ENCODE measurements around the gene IL1R1. TPM values are rescaled to one million over a fixed set of nuclear protein-coding genes. Genes with fewer than 3 reads are reported as not detected.

Gene IL1R1
- total and polyA plus RNA-seq, 2 of the 4 experiments (the other 2 are of a cell fraction): 6.5 to 13.8 TPM

GRCh38 chr2:102186791-102187495 is 44.4 kb downstream of the IL1R1 start, which contains the start of gene IL1RL2:
TSS of gene IL1RL2 (plus strand) at chr2:102187023. CDS start at chr2:102187868, 845 bp downstream.
- Histone ChIP-seq H3K36me3 (ENCODE audit: control insufficient read depth, insufficient read depth, low read length) (no peaks in the 10 kb centered on the region), H3K4ac (ENCODE audit: low read depth, low read length) (peak within 1 kb of the TSS; percentile 85), H3K9me1 (ENCODE audit: insufficient read depth, low read length) (no peaks in the 10 kb centered on the region), H2BK120ac (ENCODE audit: low read depth, low read length) (peak within 1 kb of the TSS; percentile 89), H3K27me3 (ENCODE audit: control insufficient read depth, insufficient read depth, low read length) (no peaks in the 10 kb centered on the region), H3K14ac (replicated peaks; ENCODE audit: low read depth, low read length) (peak within 1 kb of the TSS; percentile 68; the same call in 1 of the 2 replicates), H4K91ac (ENCODE audit: insufficient read depth, low read depth, low read length) (peak within 1 kb of the TSS; percentile 77), H2AK5ac (ENCODE audit: low read depth, low read length) (0 out of 2 replicates have a peak within 1 kb of the TSS, but pooled peaks have one; percentile 75), H3K23ac (ENCODE audit: low read depth, low read length) (no peak within 1 kb of the TSS), H4K5ac (ENCODE audit: low read depth, low read length) (no peak within 1 kb of the TSS), H3K4me3 (ENCODE audit: insufficient read depth, low read depth, low read length) (peak within 1 kb of the TSS; percentile 17; the same call in 1 of the 2 replicates), H3K4me1 (ENCODE audit: control insufficient read depth, insufficient read depth, low read length) (no peaks in the 10 kb centered on the region), H2BK20ac (ENCODE audit: low read depth, low read length) (0 out of 2 replicates have a peak within 1 kb of the TSS, but pooled peaks have one; percentile 70), H4K8ac (ENCODE audit: low read depth in 2 of 2, low read length in 2 of 2) (peak within 1 kb of the TSS; percentile 84 to 98; a peak in 3 of 4 replicates), H4K20me1 (ENCODE audit: insufficient read depth, low read length) (no peaks in the 10 kb centered on the region), H2AFZ (replicated peaks; ENCODE audit: low read length, poor library complexity) (peak within 1 kb of the TSS; percentile 96), H2BK5ac (ENCODE audit: low read depth, low read length, poor library complexity, severe bottlenecking) (no peak within 1 kb of the TSS), H2AK9ac (replicated peaks; ENCODE audit: low read depth, low read length, poor library complexity) (peak within 1 kb of the TSS; percentile 86), H3K9me3 (ENCODE audit: control insufficient read depth, insufficient read depth, low read length) (no peaks in the 10 kb centered on the region), H3K27ac (ENCODE audit: insufficient read depth, low read length) (no peak within 1 kb of the TSS), H2BK15ac (ENCODE audit: low read depth, low read length) (peak within 1 kb of the TSS; percentile 78; the same call in 2 of the 3 replicates), H3K79me1 (ENCODE audit: low read depth in 1 of 2, low read length in 2 of 2) (no peaks in the 10 kb centered on the region), H3K9ac (ENCODE audit: low read depth, low read length) (no peak within 1 kb of the TSS), H3K18ac (ENCODE audit: low read depth, low read length) (no peak within 1 kb of the TSS; the same call in 1 of the 2 replicates), H3K56ac (ENCODE audit: extremely low read depth, insufficient read depth, low read length) (peak within 1 kb of the TSS; percentile 43), H3K4me2 (ENCODE audit: low read depth, low read length) (peak within 1 kb of the TSS; percentile 58; the same call in 1 of the 2 replicates)
- ChIA-PET POLR2A (ENCODE audit: unreplicated experiment) (no interaction called here), CTCF (interaction anchor here (1.5 kb wide), 1 partner anchor 54 kb away, joined by 5 read pairs; no protein-coding TSS in a partner anchor)
- ATAC-seq (ENCODE audit: low read depth): no peak
- dilution Hi-C loops (cut with HindIII; ENCODE audit: low sequenced_read_pairs, unreplicated experiment): no loop called here
- in situ Hi-C loops (cut with MboI; ENCODE audit: low sequenced_read_pairs): no loop called here
- BruUV-seq (replicated peaks): no TSS peak
- intact Hi-C loops (cut with micrococcal nuclease): loop anchor here (5.0 kb wide), 1 partner anchor 260 kb away; no protein-coding TSS in a partner anchor
- no peak for TF ChIP-seq POLR2A (IDR thresholded peaks at IDR 0.05; ENCODE audit: low read depth, low read length)
- no peak for TF ChIP-seq CTCF (conservative IDR thresholded peaks at IDR 0.05; ENCODE audit: low read depth, low read length)
- no peak for TF ChIP-seq BHLHE40 (IDR thresholded peaks at IDR 0.05; ENCODE audit: low read depth, low read length)
- TF ChIP-seq, protein P1, sequence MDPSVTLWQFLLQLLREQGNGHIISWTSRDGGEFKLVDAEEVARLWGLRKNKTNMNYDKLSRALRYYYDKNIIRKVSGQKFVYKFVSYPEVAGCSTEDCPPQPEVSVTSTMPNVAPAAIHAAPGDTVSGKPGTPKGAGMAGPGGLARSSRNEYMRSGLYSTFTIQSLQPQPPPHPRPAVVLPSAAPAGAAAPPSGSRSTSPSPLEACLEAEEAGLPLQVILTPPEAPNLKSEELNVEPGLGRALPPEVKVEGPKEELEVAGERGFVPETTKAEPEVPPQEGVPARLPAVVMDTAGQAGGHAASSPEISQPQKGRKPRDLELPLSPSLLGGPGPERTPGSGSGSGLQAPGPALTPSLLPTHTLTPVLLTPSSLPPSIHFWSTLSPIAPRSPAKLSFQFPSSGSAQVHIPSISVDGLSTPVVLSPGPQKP (IDR thresholded peaks at IDR 0.05; ENCODE audit: borderline replicate concordance, low read depth, low read length): no peak
- TF ChIP-seq RFX5 (IDR thresholded peaks at IDR 0.05; ENCODE audit: low read depth, low read length): no peak
- no peak for TF ChIP-seq CHD1 (IDR thresholded peaks at IDR 0.05; ENCODE audit: low read depth, low read length)
- no peak for TF ChIP-seq RCOR1 (IDR thresholded peaks at IDR 0.05; ENCODE audit: insufficient replicate concordance, low read length)
- no peak for TF ChIP-seq MXI1 (IDR thresholded peaks at IDR 0.05; ENCODE audit: borderline replicate concordance, low read depth, low read length)
- TF ChIP-seq, protein P2, sequence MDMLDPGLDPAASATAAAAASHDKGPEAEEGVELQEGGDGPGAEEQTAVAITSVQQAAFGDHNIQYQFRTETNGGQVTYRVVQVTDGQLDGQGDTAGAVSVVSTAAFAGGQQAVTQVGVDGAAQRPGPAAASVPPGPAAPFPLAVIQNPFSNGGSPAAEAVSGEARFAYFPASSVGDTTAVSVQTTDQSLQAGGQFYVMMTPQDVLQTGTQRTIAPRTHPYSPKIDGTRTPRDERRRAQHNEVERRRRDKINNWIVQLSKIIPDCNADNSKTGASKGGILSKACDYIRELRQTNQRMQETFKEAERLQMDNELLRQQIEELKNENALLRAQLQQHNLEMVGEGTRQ (IDR thresholded peaks at IDR 0.05; ENCODE audit: low read depth, low read length): no peak
- no peak for TF ChIP-seq MAZ (IDR thresholded peaks at IDR 0.05; ENCODE audit: borderline replicate concordance, low read depth, low read length)
- TF ChIP-seq SMC3 (IDR thresholded peaks at IDR 0.05; ENCODE audit: low read depth, low read length): no peak
- no peak for TF ChIP-seq MAFK (IDR thresholded peaks at IDR 0.05; ENCODE audit: low read depth, low read length)
- no peak for TF ChIP-seq NFE2L2 (IDR thresholded peaks at IDR 0.05; ENCODE audit: low read depth, low read length)
- no peak for TF ChIP-seq CEBPB (IDR thresholded peaks at IDR 0.05; ENCODE audit: low read depth, low read length)
- DNase-seq: no peak
- 76% methylated on average over 10 of the region's 36 CpGs; no CpG with 5 or more reads in 1 of the 2 experiments for WGBS, 2 experiments (ENCODE audit: extremely low coverage in 2 of 2, insufficient read length in 1 of 2)

Data from IMR-90 (cell line).